GM12801 (cell line): ENCODE results near the gene SLF1.

Experiments used
- TF ChIP-seq, protein P1 (sequence below): IDR thresholded peaks from one replicate; pipeline ENCODE4 v1.5.1; 2011; ENCODE audit warnings: control low read depth; ENCODE audit not compliant: insufficient read length; ENCODE audit errors: extremely low read depth

The SLF1 gene

DNA sequence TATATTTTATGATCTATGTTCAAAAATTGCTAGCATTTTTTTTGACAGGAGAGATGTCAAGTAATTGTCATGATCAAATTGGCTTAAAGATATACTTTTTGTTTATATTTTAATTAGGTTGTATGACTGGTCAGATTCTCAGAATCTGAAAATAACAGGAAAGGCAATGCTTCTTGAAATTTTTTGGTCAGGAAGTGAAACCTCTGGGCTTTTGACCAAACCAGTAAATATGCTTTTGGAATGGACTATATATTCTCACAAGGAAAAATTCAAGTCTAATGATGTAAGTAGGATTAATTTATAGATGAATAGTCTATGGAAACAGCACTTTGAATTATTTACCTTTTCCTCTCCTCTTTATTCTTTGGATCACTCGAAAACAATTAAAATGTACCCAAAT lies 52.3 kb downstream of the SLF1 start:
- TF ChIP-seq, protein P1, sequence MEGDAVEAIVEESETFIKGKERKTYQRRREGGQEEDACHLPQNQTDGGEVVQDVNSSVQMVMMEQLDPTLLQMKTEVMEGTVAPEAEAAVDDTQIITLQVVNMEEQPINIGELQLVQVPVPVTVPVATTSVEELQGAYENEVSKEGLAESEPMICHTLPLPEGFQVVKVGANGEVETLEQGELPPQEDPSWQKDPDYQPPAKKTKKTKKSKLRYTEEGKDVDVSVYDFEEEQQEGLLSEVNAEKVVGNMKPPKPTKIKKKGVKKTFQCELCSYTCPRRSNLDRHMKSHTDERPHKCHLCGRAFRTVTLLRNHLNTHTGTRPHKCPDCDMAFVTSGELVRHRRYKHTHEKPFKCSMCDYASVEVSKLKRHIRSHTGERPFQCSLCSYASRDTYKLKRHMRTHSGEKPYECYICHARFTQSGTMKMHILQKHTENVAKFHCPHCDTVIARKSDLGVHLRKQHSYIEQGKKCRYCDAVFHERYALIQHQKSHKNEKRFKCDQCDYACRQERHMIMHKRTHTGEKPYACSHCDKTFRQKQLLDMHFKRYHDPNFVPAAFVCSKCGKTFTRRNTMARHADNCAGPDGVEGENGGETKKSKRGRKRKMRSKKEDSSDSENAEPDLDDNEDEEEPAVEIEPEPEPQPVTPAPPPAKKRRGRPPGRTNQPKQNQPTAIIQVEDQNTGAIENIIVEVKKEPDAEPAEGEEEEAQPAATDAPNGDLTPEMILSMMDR, result no peak

DNA sequence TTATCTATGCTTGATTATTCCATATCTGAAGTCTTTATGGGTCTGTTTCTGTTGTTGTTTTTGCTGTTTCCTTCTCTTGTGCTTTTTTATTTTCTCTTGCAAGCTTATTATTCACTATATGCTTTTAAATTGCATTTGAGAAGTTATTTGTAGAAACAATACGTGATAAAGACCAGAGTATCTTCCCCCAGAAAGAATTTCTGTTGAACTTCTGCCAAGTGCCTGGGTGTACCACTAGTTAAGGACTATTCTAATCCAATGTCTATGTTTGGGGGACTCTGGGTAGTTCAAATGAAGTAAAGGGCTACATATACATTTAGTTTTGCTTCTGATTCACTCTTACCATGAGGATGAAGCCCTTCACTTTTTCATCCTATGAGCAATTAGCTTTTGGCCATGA lies 54.3 kb downstream of the SLF1 start:
- TF ChIP-seq, protein P1, result no peak

DNA sequence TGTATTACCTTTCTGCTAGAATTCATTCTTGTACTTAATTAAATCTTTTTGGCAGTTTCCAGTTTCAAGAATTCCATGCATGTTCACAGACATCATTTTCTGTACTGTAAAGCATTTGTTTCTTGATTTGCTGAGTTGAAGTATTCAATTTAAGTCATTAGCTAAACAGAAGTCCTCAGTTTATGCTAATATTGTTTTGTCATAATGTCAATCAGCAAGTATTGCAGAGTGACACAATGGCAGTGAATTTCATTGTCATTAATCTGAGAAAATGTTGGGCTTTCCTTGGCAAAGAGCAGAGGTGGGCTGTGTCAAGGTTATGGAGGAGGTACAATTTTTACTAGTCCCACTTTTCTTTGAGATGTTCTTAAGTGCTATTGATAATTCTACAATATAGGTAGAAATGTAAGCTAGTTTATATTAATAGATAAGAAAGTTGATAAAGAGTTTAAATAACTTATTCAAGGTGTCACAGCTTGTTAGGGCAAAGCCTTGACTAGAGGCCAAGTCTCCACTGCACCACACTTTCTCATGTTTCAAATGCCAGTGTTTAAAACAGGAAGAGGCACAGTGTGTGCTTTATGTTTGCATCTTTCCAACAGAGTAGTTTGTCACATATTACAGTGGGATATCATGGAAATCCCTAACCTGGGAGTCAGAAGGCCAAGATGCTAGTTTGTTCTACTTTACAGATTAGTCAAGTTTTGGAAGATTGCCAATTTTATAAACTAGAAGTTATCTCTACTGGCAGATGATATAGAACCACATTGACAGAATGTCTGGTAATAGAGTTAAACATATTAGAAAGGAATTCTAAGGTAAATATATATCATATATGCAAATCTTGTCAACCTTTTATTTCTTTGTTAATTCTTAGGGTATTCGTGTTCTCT lies 56.3 kb downstream of the SLF1 start:
- TF ChIP-seq, protein P1, result no peak

DNA sequence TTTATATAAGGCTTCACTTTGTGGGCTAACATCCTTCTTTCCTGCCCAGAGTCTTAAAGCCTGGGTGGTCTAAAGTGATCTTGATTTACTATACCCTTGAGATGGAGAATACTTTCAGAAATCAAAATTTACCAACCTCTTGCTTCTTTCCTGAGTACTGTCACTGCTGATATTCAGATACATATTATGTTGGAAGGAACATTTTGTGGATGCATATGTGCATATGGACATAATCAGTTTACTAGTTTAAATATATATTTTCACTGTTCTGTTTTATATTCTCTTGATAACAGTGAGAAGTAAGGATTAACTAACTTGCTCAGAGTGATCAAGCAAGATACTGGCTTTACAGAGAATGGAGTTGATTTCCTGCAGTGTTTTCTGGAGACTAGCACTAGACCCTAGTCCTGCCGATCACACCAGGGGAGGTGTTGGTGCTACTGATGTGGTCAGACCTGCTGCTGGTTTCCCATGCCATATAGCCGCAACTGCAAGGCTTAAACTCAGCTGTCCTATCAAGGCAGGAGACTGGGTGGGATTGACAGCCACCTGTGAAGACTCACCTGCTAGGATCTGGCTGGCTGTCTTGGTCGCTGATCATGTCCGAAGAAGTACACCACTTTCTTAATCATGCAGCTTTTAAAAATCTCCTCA lies 57.6 kb downstream of the SLF1 start:
- TF ChIP-seq, protein P1, result no peak

DNA sequence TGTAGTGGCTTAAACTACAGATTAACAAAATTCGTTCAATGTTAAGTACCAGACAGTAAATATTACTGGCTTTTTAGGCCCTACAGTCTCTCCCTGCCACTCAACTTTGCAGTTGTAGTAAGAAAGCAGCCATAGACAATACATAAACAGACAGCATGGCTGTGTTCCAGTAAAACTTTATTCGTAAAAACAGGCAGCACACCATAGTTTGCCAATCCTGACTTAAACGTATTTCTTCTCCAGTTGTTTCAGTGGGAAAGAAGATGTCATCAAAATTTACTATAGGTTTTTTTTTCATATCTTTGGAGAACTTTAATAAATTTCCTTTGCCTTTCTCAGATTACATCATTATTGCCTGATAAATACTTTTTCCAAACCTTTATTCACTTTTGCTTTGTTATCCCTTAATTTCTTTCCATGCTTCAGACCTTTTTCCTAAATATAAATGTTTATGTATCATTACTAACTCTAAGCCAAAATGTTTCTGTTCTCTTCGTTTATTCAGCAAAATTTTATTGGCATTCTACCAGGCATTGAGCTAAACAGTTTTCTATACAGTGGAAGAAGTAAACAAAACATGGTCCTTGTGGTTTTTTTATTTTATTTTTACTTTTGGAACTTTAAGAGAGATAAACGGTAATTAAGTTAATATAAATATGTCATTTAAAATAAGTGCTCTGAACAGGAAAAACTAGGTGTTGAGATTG lies 64.5 kb downstream of the SLF1 start:
- TF ChIP-seq, protein P1, result no peak

DNA sequence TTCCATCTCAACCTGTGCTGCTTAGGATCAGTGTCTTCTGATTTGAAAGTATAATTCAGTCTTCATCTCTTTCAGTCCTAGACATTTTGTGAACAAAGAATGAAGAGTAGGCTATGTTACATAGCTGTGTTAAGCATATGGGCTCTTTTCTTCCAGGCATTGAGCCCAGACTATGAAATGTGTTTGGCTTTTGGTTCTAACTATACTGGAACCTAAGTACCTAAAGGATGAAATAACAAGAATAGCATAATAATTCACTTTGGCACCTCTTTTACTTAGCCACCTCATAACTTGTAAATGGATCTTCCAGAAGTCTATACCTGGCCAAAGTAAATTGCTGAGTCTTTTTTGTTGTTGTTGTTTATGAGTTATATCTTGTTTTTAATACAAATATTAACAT lies 71.4 kb downstream of the SLF1 start:
- TF ChIP-seq, protein P1, result no peak

DNA sequence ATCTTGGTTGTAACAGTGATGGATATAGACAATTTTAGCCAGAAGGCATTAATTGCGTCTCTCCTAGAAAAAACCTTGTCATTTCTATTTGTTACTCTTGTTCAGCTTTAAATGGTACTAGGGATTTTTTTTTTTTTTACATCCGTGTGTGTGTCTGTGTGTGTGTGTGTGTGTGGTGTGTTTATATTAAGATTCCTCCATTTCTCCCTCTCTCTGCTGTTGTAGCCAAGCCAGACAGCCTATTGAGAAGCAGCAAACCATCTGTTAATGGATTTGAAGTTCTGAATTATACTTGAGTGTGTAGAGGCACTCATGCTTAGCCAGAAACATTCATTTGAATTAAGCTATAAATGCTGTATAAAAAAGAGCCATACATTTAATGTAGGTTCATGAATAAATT lies 72.3 kb downstream of the SLF1 start:
- TF ChIP-seq, protein P1, result no peak
